Activated naive CD4-positive, alpha-beta T cell treated with anti-CD3 and anti-CD28 coated beads, Interleukin-2, amount 50 U/mL, for 24 hours (primary cell): ENCODE data around the gene SLC49A3.

ENCODE experiments used
- H3K27ac Mint-ChIP-seq: one replicate; pipeline ENCODE4 v1.8.0; 2021; ENCODE audit warnings: mild to moderate bottlenecking, mixed read lengths
- H3K27me3 Mint-ChIP-seq: one replicate; pipeline ENCODE4 v1.8.0; 2021; ENCODE audit warnings: mixed read lengths
- H3K36me3 Mint-ChIP-seq: one replicate; pipeline ENCODE4 v1.8.0; 2021; ENCODE audit warnings: mixed read lengths
- H3K4me1 Mint-ChIP-seq: one replicate; pipeline ENCODE4 v1.8.0; 2021; ENCODE audit warnings: mixed read lengths
- H3K4me3 Mint-ChIP-seq: one replicate; pipeline ENCODE4 v1.8.0; 2021; ENCODE audit warnings: mild to moderate bottlenecking, mixed read lengths
- H3K9me3 Mint-ChIP-seq: one replicate; pipeline ENCODE4 v1.8.0; 2021; ENCODE audit warnings: mixed read lengths

SLC49A3 gene

DNA sequence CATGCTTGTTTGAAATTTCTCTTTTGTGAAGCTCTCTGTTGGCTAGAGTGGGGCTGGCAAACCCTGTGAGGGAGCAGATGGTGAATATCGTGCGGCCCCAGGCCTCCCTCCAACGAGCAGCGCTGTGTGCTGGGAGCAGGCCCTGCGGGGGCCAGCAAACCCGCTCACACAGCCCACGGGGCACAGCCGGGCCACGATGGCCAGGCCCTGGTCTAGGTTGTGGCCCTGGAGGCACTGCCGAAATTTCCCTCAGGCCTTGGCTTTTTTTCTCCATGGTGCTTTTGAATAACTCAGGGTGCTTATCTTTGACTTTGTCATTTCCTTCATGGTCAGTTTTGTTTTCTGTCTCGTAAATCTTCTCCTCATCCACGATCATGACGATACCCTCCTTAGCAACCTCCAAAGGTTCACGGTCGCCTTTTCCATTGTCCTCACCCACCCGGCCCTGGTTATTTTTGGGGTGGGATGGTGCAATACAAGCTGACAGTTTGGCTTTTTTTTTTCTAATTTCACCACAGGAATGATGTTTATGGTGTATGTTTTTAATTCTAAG lies 37.4 kb upstream of the SLC49A3 start:
- peaks cover 25% of the 10 kb centered on the region for H3K4me1 Mint-ChIP-seq
- H3K4me3 Mint-ChIP-seq: no peak overlapping the region
- H3K9me3 Mint-ChIP-seq: no peaks in the 10 kb centered on the region
- peak overlapping the region; percentile 41 for H3K27ac Mint-ChIP-seq
- H3K27me3 Mint-ChIP-seq: no peaks in the 10 kb centered on the region
- H3K36me3 Mint-ChIP-seq: peaks cover 3% of the 10 kb centered on the region

DNA sequence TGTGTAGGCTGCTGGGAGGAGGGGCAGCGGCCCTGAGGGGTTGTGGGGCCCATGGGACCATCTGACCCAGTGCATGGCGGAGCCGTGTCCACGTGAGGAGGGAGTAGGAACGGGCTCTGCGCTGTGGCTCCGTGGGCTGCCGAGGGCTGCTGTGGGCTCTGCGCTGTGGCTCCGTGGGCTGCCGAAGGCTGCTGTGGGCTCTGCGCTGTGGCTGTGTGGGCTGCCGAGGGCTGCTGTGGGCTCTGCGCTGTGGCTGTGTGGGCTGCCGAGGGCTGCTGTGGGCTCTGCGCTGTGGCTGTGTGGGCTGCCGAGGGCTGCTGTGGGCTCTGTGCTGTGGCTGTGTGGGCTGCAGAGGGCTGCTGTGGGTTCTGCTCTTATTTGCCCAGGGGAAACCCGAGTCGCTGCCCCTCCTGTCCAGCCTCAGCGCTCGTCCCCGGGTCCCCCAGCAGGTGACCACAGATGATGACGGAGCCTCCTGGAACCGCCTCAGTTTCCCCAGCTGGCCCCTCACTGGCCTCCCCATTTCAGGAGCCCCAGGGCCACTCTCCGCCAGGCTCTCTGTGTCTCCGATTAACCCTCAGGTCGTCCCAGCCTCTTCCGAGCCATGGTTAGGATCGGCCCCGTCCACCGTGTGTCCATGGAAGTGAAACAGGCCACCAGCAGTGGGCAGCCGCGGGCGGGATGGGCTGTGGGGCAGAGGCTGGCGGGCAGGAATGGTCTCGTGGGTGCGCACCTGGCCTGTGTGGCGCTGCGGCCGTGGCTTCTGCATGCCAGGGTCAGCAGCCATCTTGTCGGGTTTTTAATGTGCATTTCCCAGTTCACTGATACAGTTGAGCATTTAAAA lies 36.7 kb upstream of the SLC49A3 start:
- H3K4me1 Mint-ChIP-seq: peaks cover 25% of the 10 kb centered on the region
- peaks cover 1% of the 10 kb centered on the region for H3K36me3 Mint-ChIP-seq
- no peak overlapping the region for H3K4me3 Mint-ChIP-seq
- peak overlapping the region; percentile 84 for H3K27ac Mint-ChIP-seq
- no peaks in the 10 kb centered on the region for H3K27me3 Mint-ChIP-seq
- no peaks in the 10 kb centered on the region for H3K9me3 Mint-ChIP-seq

DNA sequence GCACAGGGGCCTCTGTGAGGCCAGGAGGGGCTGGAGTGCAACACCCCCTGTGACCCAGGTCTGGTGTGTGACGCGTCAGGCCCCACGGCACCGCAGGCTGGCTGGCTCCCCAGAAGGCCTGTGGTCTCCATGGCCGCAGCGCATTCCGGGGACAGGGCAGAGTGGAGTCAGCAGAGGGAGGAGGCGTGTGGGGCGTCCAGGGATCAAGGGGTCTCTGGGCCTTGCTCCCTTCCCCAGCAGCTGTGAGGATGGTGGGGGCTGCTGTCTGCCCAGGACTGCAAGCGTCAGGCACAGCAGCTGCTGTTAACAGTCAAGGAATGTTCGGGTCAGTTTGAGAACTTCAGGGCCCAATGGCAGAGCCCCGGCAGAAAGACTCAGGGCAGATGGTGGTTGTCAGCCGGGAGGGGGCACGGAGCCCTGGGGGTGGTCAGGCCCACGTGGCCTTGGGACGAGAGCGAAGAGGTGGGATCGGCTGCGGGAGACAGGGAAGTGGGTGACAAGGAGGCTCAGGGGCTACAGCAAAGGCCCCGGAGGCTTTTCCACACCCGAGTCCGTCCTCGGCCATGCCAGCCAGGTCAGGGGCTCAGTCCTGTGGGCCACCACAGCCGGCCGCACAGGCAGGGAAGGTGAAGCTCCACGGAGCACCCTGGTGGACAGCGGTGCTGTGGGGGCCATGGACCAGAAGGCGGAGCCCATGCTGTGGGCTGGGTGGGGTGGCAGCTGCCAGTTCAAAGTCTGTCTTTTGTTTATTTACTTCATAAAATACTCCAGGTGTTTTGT lies 35.0 kb upstream of the SLC49A3 start:
- peaks cover 25% of the 10 kb centered on the region for H3K4me1 Mint-ChIP-seq

DNA sequence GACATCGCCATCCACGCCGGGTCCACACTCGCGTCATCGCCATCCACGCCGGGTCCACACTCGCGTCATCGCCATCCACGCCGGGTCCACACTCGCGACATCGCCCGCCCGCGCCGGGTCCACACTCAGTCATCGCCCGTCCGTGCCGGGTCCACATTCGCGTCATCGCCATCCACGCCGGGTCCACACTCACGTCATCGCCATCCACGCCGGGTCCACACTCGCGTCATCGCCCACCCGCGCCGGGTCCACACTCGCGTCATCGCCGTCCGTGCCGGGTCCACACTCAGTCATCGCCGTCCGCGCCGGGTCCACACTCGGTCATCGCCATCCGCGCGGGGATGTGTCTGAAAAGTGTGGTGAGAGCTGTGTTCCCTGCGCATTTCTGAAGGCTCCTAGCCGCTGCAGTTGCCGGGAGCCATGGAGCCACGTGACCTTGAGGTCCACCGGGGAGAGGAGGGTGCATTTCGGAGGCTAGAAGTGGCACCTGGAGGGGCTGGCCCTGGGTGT lies 34.0 kb upstream of the SLC49A3 start:
- H3K27ac Mint-ChIP-seq: no peak overlapping the region
- no peaks in the 10 kb centered on the region for H3K9me3 Mint-ChIP-seq
- H3K27me3 Mint-ChIP-seq: no peaks in the 10 kb centered on the region
- no peaks in the 10 kb centered on the region for H3K36me3 Mint-ChIP-seq
- peaks cover 23% of the 10 kb centered on the region for H3K4me1 Mint-ChIP-seq
- H3K4me3 Mint-ChIP-seq: no peak overlapping the region

More for the DNA sequence above, 35.0 kb upstream of the SLC49A3 start:
- H3K36me3 Mint-ChIP-seq: no peaks in the 10 kb centered on the region
- H3K4me3 Mint-ChIP-seq: no peak overlapping the region
- no peaks in the 10 kb centered on the region for H3K27me3 Mint-ChIP-seq
- H3K9me3 Mint-ChIP-seq: no peaks in the 10 kb centered on the region
- no peak overlapping the region for H3K27ac Mint-ChIP-seq

DNA sequence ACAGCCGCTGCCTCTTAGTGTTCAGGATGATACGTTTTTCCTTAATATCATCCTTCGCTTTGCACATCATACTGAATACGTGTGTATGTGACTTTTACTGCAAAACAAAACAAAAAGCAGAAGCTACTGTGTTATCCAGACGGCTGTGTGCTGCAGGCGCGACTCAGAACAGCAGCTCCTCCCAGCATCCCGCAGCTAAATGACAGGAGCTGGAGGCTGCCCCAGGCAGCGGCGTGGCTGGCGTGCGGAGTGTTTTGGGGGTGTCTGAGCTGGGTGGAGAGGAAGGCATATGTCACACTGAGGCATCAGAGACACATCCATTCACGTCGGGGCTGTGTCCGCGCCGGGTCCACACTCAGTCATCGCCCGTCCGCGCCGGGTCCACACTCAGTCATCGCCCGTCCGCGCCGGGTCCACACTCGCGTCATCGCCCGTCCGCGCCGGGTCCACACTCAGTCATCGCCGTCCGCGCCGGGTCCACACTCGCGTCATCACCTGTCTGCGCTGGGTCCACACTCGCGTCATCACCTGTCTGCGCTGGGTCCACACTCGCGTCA lies 33.3 kb upstream of the SLC49A3 start:
- H3K27me3 Mint-ChIP-seq: no peaks in the 10 kb centered on the region
- H3K9me3 Mint-ChIP-seq: no peaks in the 10 kb centered on the region
- H3K4me1 Mint-ChIP-seq: peaks cover 24% of the 10 kb centered on the region
- H3K4me3 Mint-ChIP-seq: no peak overlapping the region
- no peak overlapping the region for H3K27ac Mint-ChIP-seq
- no peaks in the 10 kb centered on the region for H3K36me3 Mint-ChIP-seq

DNA sequence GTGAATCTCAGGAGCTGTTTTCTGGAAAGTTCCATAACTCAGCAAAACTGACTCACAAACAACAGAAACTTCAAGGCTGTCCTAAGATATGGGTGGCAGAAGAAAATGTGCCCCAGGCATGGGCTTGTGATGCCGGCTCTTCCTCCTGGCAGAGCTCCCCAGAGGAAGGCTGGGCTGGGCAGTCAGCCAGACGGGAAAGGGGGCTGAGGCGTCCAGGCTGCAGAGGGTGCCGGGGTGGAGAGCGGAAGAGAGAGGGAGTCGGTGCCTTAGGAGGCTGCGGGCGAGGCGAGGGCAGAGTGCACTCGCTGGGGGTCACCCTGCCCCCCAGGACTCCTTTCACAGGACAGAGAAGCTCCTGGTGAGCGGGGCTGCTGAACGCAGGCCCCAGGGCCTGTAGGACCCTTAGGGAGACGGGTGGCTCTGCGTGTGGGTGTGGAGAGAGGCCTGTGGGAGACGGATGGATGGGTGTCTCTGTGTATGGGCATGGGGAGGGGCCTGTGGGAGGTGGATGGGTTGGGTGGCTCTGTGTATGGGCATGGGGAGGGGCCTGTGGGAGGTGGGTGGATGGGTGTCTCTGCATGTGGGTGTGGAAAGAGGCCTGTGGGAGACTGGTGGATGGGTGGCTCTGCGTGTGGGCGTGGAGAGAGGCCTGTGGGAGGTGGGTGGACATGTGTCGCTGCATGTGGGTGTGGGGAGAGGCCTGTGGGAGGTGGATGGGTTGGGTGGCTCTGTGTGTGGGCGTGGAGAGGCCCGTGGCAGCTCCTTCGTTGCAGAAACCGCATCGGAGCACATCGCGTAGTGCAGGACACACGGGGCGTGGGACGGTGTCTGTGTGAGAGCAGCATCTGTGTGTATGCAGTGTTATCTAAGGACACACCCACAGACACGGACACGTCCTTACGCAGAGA lies 32.6 kb upstream of the SLC49A3 start:
- H3K4me3 Mint-ChIP-seq: no peak overlapping the region
- no peak overlapping the region for H3K27ac Mint-ChIP-seq
- H3K4me1 Mint-ChIP-seq: peaks cover 27% of the 10 kb centered on the region
- H3K36me3 Mint-ChIP-seq: no peaks in the 10 kb centered on the region
- no peaks in the 10 kb centered on the region for H3K9me3 Mint-ChIP-seq
- H3K27me3 Mint-ChIP-seq: no peaks in the 10 kb centered on the region

DNA sequence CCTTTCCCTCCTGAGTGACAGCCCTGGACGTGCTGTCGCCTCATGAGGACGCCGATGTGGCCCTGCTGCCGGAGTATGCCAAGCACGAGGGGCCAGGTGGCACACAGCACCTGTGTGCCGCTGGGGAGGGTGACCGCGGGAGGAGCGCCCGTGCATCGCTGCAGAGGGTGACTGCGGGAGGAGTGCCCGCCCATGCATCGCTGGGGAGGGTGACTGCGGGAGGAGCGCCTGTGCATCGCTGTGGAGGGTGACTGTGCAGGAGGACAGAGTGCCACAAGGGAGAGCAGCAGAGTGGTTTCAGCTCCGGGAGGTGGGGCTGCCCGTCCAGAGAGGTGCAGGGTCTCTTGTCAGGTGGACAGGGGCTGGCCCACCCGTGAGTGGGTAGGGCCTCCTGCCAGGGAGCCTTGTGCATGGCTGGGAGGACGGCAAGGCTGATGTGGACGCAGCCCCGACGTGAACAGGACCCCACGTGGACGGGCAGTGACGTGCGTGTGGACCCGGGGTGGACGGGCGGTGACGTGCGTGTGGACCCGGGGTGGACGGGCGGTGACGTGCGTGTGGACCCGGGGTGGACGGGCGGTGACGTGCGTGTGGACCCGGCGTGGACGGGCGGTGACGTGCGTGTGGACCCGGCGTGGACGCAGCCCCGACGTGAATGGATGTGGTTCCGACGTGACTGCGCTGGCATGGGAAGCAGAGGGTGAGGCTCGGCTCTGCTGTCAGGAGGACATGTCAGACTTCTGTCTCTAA lies 31.3 kb upstream of the SLC49A3 start:
- Mint-ChIP-seq H3K27ac (no peak overlapping the region), H3K27me3 (no peaks in the 10 kb centered on the region), H3K36me3 (no peaks in the 10 kb centered on the region), H3K9me3 (no peaks in the 10 kb centered on the region), H3K4me3 (no peak overlapping the region), H3K4me1 (peaks cover 29% of the 10 kb centered on the region)

DNA sequence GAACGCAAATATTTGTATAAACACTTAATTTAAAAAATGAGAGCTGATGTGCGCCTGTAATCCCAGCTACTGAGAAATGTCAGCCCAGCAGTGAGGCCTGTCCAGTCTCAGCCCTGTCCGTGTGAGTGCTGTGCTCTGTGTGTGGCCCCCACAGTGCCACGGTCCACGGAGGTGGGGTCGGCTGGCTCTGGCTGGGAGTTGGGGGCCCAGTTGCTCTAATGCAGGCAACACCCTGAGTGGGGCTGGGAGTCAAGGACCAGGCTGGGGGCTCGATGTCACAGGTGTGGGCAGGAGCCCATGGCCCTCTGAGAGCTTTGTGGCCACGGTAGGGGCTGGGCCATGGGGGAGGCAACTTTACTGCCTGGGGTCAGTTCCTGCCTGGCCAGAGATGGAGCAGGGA lies 29.5 kb upstream of the SLC49A3 start:
- Mint-ChIP-seq H3K36me3 (no peaks in the 10 kb centered on the region), H3K9me3 (no peaks in the 10 kb centered on the region), H3K4me1 (peaks cover 24% of the 10 kb centered on the region), H3K4me3 (no peak overlapping the region), H3K27me3 (no peaks in the 10 kb centered on the region), H3K27ac (no peak overlapping the region)

DNA sequence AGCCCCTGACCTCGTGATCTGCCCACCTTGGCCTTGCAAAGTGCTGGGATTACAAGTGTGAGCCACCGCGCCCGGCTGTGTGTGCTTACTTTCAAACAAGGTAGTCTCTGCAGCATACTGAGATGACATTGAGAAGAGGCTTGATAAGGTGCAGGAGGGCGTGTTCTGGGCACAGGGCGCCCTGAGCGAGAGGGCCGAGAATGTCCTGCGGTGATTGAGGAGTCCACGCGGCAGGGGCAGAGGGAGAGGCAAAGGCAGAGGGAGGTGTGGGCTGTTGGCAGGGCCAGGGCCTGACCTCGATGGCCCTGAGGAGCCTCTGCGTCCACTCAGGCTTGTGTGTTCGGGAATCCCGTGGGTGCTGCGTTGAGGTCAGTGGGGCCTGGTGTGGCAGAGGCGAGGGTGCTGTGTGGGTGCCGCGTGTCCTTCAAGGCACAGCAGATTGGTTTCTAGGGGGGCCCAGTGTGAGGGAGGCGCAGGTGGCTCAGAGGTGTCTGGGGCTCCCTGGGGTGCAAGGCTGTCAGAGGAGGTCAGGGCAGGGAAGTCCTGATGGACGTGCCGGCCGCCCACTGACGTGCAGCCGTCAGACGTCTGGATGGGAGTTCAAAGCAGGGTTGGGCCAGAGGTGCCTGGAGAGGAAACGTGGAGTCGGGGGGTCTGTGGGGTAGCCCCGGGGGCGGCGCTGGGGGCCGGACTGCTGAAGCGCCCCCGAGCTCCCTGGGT lies 28.8 kb upstream of the SLC49A3 start:
- H3K9me3 Mint-ChIP-seq: no peaks in the 10 kb centered on the region

DNA sequence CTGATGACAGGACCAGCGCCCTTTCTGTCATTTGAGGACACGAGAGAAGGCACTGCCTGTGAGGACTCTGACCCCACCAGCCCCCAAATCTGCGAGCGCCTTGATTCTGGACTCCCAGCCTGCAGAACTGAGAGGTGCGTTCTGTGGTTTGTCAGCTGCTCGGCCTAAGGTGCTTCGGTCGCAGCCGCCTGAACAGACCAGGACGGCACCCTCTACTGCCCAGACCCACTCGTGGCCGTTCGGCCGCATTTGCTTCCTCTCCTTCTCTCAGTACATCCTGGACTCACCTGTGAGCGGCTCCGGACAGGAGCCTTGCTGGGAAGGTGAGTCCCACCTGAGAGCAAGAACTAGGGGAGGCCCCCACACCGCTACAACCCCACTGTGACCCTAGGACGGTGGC lies 25.1 kb upstream of the SLC49A3 start:
- Mint-ChIP-seq H3K4me3 (no peak overlapping the region), H3K27me3 (no peaks in the 10 kb centered on the region), H3K27ac (no peak overlapping the region), H3K9me3 (no peaks in the 10 kb centered on the region), H3K4me1 (peaks cover 41% of the 10 kb centered on the region), H3K36me3 (no peaks in the 10 kb centered on the region)

More for the DNA sequence above, 28.8 kb upstream of the SLC49A3 start:
- no peaks in the 10 kb centered on the region for H3K36me3 Mint-ChIP-seq
- H3K27ac Mint-ChIP-seq: no peak overlapping the region
- no peaks in the 10 kb centered on the region for H3K27me3 Mint-ChIP-seq
- H3K4me3 Mint-ChIP-seq: no peak overlapping the region
- H3K4me1 Mint-ChIP-seq: peaks cover 24% of the 10 kb centered on the region

DNA sequence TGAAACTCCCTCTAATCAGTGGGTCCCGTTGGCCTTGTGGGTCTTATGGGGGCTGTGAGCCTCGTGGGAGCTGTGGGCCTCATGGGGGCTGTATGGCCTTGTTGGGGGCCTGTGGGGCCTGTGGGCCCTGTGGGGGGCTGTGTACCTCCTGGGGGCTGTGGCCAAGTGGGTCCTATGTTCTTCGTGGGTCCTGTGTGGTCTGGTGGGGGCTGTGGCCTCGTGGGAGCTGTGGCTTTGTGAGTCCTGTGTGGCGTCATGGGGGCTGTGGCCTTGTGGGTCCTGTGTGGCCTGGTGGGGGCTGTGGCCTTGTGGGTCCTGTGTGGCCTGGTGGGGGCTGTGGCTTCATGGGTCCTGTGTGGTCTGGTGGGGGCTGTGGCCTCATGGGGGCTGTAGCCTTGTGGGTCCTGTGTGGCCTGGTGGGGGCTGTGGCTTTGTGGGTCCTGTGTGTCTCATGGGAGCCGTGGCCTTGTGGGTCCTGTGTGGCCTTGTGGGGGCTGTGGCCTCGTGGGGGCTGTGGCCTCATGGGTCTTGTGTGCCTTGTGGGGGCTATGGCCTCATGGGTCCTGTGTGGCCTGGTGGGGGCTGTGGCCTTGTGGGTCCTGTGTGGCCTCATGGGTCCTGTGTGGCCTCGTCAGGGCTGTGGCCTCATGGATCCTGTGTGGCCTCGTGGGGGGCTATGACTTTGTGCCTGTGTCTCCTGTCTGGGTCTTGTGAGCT lies 24.1 kb upstream of the SLC49A3 start:
- Mint-ChIP-seq H3K9me3 (no peaks in the 10 kb centered on the region), H3K27me3 (no peaks in the 10 kb centered on the region), H3K36me3 (no peaks in the 10 kb centered on the region), H3K4me1 (peaks cover 49% of the 10 kb centered on the region), H3K27ac (no peak overlapping the region), H3K4me3 (no peak overlapping the region)

DNA sequence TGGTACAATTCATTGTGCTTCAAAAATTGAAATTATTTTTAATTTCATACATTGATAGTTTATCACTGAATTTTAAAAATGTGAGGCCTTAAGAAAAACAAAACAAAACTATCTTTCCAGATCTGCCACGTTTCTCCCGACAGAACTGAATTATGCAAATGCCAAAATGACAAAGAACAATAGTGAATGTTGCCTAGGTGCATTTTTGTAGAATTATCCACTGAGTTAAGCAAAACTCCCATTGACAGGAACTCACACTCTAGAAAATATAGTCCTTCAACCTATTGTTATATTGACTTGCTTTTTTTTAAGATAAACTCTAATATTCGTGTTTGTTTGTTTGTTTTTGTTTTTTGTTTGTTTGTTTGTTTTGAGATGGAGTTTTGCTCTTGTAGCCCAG lies 23.1 kb upstream of the SLC49A3 start:
- Mint-ChIP-seq H3K4me1 (peaks cover 42% of the 10 kb centered on the region), H3K9me3 (no peaks in the 10 kb centered on the region), H3K4me3 (no peak overlapping the region), H3K27ac (no peak overlapping the region), H3K36me3 (no peaks in the 10 kb centered on the region), H3K27me3 (no peaks in the 10 kb centered on the region)

DNA sequence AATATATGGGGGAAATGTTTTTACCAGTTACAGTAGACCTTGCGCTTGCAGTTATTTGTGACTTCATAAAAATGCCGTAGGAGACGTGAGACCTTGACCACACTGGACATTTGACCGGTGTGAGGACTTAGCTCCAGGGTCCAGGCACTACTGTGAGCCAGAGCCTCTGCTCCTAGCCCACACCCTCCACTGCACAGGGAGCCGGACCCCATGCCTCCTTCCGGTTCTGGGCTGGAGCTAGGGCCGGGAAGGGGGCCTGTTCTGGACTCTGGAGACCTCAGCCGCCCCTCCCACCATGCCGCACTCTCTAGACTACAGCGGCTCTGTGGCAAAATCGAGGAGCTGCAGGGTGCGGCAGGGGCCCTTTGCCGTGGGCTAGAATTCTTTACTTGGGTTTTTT lies 22.0 kb upstream of the SLC49A3 start:
- no peak overlapping the region for H3K27ac Mint-ChIP-seq
- H3K4me3 Mint-ChIP-seq: no peak overlapping the region
- H3K4me1 Mint-ChIP-seq: peaks cover 38% of the 10 kb centered on the region
- H3K27me3 Mint-ChIP-seq: no peaks in the 10 kb centered on the region
- H3K36me3 Mint-ChIP-seq: no peaks in the 10 kb centered on the region
- no peaks in the 10 kb centered on the region for H3K9me3 Mint-ChIP-seq
